ENCODE results near the gene PPFIBP1.

PPFIBP1 gene

DNA sequence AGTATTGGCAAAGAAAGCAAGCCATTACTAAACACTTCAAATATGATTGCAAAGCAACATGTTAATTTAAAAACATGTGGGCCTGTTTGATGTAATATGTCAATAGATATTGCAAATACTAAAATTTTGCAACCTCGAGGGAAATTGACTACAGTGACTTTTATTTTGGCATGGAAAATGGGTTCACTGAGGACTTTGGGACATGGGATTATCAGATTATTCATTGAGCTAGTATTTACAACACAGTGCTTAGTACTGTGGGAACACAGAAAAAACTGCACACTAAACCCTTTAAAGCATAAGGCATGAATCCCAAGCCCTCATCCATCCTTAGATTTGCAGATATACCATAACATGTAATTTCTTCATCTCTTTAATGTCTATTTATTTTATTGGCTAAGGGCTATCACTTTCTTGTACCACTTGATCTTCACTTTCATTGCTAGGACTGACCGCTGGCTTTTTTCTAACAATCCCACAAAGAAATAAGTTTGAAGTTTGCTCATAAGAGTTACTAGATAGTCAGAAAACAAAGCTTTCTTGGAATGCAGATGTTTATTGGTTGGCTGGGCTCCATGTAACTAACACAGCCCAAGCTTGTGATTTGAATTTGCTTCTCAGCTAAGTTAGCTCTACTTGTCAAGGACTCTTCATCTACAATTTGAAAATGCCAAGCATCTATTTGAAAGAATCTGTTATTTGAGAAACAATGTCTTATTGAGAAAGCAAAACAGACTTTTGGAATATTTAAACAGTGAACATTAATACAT is 48.7 kb downstream of the PPFIBP1 start:
- no peak for TF ChIP-seq FOXP2 (optimal IDR thresholded peaks at IDR 0.05; ENCODE audit: control extremely low read depth, extremely low read length, insufficient read depth)
- TF ChIP-seq EZH2 (IDR thresholded peaks at IDR 0.05) = no peak
- TF ChIP-seq POLR2AphosphoS5 (IDR thresholded peaks at IDR 0.05; ENCODE audit: borderline replicate concordance, low read depth, low read length) = no peak
- Histone ChIP-seq H3K9ac (ENCODE audit: insufficient read length) (no peak overlapping the region), H3K36me3 (ENCODE audit: insufficient read depth, low read length) (no peaks in the 10 kb centered on the region), H3K9me3 (ENCODE audit: low read depth, low read length) (no peaks in the 10 kb centered on the region), H3K27ac (no peak overlapping the region), H3K4me3 (no peak overlapping the region)
- no peak for DNase-seq (ENCODE audit: low read depth, low spot score)

DNA sequence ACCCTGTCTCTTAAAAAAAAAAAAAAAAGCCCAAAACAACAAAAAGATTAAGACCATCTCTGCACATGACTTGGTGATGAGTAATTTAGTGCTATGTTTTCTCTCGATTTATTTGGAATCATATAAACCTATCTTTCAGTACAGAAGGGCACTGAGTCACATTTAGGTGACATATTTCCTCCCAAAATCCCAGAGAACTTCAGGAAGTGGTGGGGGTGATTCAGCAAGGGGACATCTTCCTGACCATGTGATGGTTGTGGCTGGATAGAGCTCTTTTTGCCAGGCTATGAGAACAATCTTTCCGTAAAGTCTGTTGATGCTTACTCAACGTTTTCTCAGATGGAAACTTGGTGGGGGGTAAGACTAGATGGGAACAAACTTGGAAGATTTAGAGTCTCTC is 50.0 kb downstream of the PPFIBP1 start:
- no peak for TF ChIP-seq FOXP2 (optimal IDR thresholded peaks at IDR 0.05; ENCODE audit: control extremely low read depth, extremely low read length, insufficient read depth)
- no peak for TF ChIP-seq EZH2 (IDR thresholded peaks at IDR 0.05)
- no peak for TF ChIP-seq POLR2AphosphoS5 (IDR thresholded peaks at IDR 0.05; ENCODE audit: borderline replicate concordance, low read depth, low read length)
- Histone ChIP-seq H3K27ac (no peak overlapping the region), H3K36me3 (ENCODE audit: insufficient read depth, low read length) (no peaks in the 10 kb centered on the region), H3K4me3 (no peak overlapping the region), H3K9me3 (ENCODE audit: low read depth, low read length) (no peaks in the 10 kb centered on the region), H3K9ac (ENCODE audit: insufficient read length) (no peak overlapping the region)
- DNase-seq (ENCODE audit: low read depth, low spot score) = no peak

DNA sequence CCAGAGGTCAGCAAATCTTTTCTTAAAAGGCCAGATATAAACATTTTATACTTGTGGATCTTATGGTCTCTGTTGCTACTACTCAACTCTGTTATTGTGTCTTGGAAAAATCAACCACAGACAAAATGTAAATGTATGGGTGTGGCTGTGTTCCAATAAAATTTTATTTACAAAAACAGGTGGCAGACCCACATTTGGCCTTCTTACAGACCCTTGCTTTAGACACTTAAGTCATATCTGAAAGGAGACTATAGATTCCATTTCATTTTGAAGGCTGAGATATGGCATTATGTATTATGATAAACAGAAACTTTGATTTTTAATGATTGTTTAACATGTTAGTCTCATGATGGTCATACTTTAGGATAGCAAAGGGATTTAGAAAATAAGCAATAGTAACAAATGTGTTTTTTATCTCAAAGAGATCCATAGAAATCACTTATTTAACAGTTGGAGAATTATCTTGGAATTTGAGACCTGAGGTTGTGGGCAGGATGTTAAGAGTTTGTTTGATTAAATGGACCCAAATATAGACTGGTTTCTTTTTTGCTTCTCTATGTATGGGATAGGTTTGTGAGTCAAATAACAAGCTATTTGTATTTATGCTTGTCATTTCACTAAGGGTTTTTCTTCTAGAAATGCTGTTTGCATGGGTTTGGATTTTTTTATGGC is 51.2 kb downstream of the PPFIBP1 start:
- Histone ChIP-seq H3K9ac (ENCODE audit: insufficient read length) (no peak overlapping the region), H3K36me3 (ENCODE audit: insufficient read depth, low read length) (no peaks in the 10 kb centered on the region), H3K9me3 (ENCODE audit: low read depth, low read length) (no peaks in the 10 kb centered on the region), H3K4me3 (no peak overlapping the region), H3K27ac (no peak overlapping the region)
- DNase-seq (ENCODE audit: low read depth, low spot score) = no peak
- no peak for TF ChIP-seq FOXP2 (optimal IDR thresholded peaks at IDR 0.05; ENCODE audit: control extremely low read depth, extremely low read length, insufficient read depth)
- no peak for TF ChIP-seq EZH2 (IDR thresholded peaks at IDR 0.05)
- TF ChIP-seq POLR2AphosphoS5 (IDR thresholded peaks at IDR 0.05; ENCODE audit: borderline replicate concordance, low read depth, low read length) = no peak

DNA sequence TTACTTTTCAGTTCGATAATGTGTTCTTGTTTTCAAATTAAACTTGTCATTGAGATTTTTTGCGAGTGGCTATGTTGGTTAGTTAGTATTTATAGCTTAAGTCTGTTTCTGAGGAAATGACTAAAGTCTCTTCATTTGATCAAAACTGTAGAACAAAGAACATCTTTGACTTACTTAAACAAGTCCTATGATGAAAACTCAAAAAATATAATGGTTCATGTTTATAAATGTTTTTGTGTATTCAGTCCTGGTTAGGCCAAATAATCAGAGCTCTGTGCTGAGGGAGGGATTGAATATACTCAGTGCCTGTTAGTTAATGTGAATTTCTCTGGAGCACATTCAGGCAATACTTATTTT is 51.7 kb downstream of the PPFIBP1 start:
- DNase-seq (ENCODE audit: low read depth, low spot score) = no peak
- Histone ChIP-seq H3K9me3 (ENCODE audit: low read depth, low read length) (no peaks in the 10 kb centered on the region), H3K4me3 (no peak overlapping the region), H3K36me3 (ENCODE audit: insufficient read depth, low read length) (no peaks in the 10 kb centered on the region), H3K9ac (ENCODE audit: insufficient read length) (no peak overlapping the region), H3K27ac (no peak overlapping the region)
- TF ChIP-seq POLR2AphosphoS5 (IDR thresholded peaks at IDR 0.05; ENCODE audit: borderline replicate concordance, low read depth, low read length) = no peak
- no peak for TF ChIP-seq EZH2 (IDR thresholded peaks at IDR 0.05)
- no peak for TF ChIP-seq FOXP2 (optimal IDR thresholded peaks at IDR 0.05; ENCODE audit: control extremely low read depth, extremely low read length, insufficient read depth)

DNA sequence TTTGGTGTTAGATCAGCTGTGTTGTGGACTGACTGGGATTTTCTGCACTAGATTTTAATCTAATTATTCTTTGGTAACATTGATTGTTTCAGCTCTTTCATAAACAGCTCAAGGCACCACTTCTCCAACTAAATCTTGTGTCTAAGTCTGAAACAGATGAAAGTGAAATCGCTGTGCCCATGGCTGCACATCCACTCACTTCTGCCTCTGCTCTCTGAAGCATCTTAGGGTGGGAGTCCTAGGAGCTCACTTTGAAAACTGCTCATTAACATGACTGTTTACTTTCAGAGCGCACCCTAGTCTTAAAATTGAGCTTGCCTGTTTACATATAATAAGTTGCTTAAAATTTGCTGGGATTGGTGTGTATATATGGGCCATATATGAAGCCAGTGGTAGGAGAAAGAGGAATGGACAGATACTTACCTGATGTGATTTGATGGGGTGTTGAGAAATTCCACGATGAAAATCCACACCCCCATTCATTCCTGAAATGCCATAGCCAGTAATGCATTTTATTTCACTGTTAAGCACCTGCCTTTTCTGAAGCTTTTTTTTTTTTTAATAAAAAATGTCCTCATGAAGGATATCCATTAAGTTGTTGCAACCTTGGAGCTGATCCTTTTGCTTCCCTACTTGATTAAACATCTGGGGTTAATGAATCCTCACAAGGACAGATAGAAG is 52.8 kb downstream of the PPFIBP1 start:
- Histone ChIP-seq H3K36me3 (ENCODE audit: insufficient read depth, low read length) (no peaks in the 10 kb centered on the region), H3K9me3 (ENCODE audit: low read depth, low read length) (no peaks in the 10 kb centered on the region), H3K27ac (no peak overlapping the region), H3K4me3 (no peak overlapping the region), H3K9ac (ENCODE audit: insufficient read length) (no peak overlapping the region)
- no peak for DNase-seq (ENCODE audit: low read depth, low spot score)
- no peak for TF ChIP-seq POLR2AphosphoS5 (IDR thresholded peaks at IDR 0.05; ENCODE audit: borderline replicate concordance, low read depth, low read length)
- no peak for TF ChIP-seq EZH2 (IDR thresholded peaks at IDR 0.05)
- TF ChIP-seq FOXP2 (optimal IDR thresholded peaks at IDR 0.05; ENCODE audit: control extremely low read depth, extremely low read length, insufficient read depth) = no peak

DNA sequence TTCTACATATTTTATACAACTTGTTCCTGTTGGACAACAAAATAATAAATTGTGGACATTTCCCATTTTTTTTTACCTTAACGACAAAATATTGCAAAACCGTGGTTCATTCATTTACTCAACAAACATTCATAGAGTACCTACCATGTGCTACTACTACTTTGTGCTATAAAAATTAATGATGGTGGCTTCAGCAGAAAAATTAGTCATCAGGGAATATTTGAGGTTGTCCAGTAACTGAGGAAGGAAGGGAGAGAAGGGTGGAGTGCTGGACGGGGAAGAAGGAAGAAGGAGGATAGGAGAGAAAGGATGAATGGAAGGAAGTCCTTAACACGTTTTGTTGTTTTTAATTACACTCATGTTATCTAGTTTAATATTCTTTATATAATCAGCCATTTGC is 53.7 kb downstream of the PPFIBP1 start:
- no peak overlapping the region for H3K4me3 ChIP-seq
- DNase-seq (ENCODE audit: low read depth, low spot score) = no peak
- no peaks in the 10 kb centered on the region for H3K36me3 ChIP-seq (ENCODE audit: insufficient read depth, low read length)
- H3K9ac ChIP-seq (ENCODE audit: insufficient read length) = no peak overlapping the region
- no peak overlapping the region for H3K27ac ChIP-seq
- no peaks in the 10 kb centered on the region for H3K9me3 ChIP-seq (ENCODE audit: low read depth, low read length)
- TF ChIP-seq POLR2AphosphoS5 (IDR thresholded peaks at IDR 0.05; ENCODE audit: borderline replicate concordance, low read depth, low read length) = no peak
- TF ChIP-seq FOXP2 (optimal IDR thresholded peaks at IDR 0.05; ENCODE audit: control extremely low read depth, extremely low read length, insufficient read depth) = no peak
- no peak for TF ChIP-seq EZH2 (IDR thresholded peaks at IDR 0.05)

DNA sequence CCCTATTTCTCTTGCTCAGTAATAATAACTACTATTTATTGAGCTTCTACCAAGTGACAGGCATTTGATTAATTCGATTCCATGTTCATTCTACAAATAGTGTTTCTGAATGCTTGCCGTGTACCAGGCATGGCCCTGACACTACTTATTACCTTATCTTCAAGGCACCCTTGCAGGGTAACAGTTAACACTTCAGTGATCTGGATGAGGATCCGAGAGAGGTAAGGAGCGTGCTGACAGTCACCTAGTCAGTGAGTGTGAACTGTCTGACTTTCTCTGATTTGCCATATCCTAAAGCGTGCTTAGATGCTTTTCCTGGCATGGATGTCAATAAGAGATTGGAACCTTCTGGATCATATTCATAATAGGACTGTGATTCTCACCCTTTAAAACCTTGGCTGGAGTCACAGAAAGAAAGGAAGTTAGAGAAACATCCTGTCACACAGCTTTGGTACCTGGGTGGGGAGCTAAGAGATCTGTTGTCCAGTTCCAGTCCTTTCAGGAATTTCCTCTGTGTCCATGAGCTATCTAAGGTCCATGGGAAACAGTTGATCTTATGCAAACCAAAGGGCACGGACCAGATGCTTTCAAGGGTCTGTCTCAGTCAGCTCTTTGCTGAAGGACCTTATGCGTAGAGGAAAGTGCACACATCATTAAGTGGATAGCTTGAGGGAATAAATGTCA is 54.8 kb downstream of the PPFIBP1 start:
- no peak overlapping the region for H3K27ac ChIP-seq
- no peak for TF ChIP-seq FOXP2 (optimal IDR thresholded peaks at IDR 0.05; ENCODE audit: control extremely low read depth, extremely low read length, insufficient read depth)
- TF ChIP-seq EZH2 (IDR thresholded peaks at IDR 0.05) = no peak
- TF ChIP-seq POLR2AphosphoS5 (IDR thresholded peaks at IDR 0.05; ENCODE audit: borderline replicate concordance, low read depth, low read length) = no peak
- H3K4me3 ChIP-seq = no peak overlapping the region
- no peaks in the 10 kb centered on the region for H3K36me3 ChIP-seq (ENCODE audit: insufficient read depth, low read length)
- H3K9me3 ChIP-seq (ENCODE audit: low read depth, low read length) = no peaks in the 10 kb centered on the region
- no peak overlapping the region for H3K9ac ChIP-seq (ENCODE audit: insufficient read length)
- DNase-seq (ENCODE audit: low read depth, low spot score) = no peak

Data from SK-N-MC (cell line).